ENCODE measurements around the gene LILRA6.
"Not testable (repeated sequence)": the region's sequence is repeated elsewhere in the genome, so short reads cannot be mapped to it uniquely, and the experiment has no call there.

The LILRA6 gene

DNA sequence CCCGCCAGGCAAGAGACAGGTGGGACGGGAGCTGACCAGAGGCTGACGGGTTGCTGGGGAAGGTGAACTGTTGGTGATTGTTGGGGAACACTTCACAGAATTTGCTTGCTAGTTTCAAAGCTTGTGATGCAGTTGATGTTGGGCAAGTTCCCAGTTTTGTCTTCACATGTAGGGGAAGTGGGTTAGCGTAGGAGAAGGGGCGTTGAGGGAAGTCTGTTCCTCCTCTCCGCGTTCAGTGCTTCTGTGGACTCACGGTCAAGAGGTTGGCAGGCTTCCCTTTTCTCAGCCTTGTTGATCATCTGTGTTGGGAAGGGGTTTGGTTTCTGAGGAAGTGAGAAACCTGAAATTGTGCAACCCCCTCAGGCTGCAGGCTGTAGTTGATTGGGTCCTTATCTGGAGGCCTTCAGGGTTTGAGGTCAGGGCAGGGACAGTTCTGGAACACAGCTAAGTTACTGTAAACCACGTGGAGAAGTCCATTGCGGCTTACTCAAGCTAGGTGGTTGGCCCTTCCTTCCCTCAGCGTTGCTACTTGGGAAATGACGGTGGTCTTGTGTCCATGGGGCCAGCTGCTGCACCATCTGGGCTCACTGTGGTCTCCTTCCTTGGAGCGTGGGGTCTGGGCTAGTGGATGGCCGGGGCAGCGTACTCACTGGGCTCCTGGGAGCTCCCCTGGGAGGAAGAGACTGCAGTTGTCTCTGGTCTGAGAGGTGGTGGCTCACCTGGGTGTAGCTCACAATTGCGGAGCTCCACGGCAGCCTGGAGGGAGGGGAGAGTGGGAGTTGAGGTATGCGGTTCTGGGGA, 34.4 kb downstream of the LILRA6 start:
- peak; percentile 66 for DNase-seq (ENCODE audit: low spot score)

DNA sequence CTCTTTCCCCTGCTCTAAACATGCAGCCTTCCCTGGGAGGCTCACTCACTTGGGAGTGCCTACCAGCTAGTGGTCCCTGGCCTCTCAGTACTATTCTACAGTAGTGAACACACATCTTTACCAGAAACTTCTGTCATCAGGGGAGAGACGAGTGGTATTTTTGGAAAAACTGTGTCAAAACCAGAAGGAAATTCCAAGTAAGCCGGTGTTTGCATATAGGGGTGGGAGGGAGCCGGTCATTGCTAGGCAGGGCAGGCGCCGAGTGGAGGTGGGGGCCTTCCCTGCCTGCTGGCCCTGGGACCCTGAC, 35.0 kb downstream of the LILRA6 start:
- peak; percentile 40 for DNase-seq (ENCODE audit: low spot score)

DNA sequence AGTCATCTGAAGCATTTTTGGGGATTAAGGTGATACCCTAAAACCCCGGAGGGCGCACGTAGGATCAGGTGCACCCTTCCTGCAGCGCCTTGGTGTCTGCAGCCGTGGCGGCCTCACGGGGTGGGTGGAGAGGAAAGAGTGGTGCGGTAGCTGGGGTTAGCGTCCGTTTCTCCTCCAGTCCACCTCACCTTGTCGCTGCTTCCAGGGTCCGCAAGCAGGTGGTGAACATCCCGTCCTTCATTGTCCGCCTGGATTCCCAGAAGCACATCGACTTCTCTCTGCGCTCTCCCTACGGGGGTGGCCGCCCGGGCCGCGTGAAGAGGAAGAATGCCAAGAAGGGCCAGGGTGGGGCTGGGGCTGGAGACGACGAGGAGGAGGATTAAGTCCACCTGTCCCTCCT, 35.4 kb downstream of the LILRA6 start:
- not testable (repeated sequence) for DNase-seq (ENCODE audit: low spot score)

- DNase-seq (ENCODE audit: low spot score): peak; percentile 21
These were observed 35.8 kb downstream of the LILRA6 start for GRCh38 chr19:54206831-54207177.

GRCh38 chr19:54206030-54206830, 36.4 kb downstream of the LILRA6 start:
- no peak for DNase-seq (ENCODE audit: low spot score)

GRCh38 chr19:54204767-54205468, 37.7 kb downstream of the LILRA6 start:
- DNase-seq (ENCODE audit: low spot score): no peak

DNA sequence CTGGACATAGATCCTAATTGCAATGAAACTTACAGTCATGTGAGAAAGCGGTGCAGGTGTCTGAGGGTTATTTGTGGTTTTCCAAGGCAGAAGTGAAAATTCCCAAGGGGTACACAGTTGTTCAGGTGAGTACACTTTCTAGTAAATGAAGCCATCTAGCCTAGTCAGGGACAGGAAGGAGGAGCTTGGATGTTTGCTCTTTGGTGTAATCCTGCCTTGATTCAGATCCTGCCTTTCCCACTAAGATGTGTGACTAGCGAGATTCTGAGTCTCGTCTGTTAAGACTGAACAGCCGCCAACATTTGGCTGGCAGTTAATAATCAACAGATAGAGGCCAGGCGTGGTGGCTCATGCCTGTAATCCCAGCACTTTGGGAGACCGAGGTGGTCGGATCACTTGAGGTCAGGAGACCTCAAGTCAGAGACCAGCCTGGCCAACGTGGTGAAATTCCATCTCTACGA, 39.4 kb downstream of the LILRA6 start:
- DNase-seq (ENCODE audit: low spot score): no peak

DNA sequence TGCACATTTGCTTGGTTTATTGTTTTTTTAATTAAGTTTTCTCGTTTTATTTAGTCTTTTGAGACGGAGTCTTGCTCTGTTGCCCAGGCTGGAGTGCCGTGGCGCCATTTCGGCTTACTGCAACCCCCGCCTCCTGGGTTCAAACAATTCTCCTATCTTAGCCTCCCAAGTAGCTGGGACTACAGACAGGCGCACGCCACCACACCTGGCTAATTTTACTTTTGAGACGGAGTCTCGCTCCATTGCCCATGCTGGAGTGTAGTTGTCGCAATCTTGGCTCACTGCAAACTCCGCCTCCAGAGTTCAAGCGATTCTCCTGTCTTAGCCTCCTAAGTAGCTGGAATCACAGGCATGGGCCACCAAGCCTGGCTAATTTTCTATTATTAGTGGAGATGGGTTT, 40.6 kb downstream of the LILRA6 start:
- no peak for DNase-seq (ENCODE audit: low spot score)

DNA sequence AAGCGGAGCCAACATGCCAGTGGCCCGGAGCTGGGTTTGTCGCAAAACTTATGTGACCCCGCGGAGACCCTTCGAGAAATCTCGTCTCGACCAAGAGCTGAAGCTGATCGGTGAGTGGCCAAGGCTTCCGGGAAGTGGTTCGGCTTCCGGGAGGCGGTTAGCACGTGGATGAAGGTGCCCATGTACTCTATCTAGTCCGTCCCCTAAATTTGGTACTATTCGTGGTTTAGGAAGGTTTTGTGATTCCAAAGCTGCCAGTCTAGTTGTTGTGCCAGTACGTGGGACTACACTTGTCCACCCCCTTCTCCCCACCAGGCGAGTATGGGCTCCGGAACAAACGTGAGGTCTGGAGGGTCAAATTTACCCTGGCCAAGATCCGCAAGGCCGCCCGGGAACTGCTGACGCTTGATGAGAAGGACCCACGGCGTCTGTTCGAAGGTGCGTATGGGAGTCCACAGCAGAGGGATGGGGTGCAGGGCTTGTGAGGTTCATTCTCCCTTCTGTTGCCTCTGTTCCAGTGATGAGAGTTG, 41.4 kb downstream of the LILRA6 start:
- no peak for DNase-seq (ENCODE audit: low spot score)

DNA sequence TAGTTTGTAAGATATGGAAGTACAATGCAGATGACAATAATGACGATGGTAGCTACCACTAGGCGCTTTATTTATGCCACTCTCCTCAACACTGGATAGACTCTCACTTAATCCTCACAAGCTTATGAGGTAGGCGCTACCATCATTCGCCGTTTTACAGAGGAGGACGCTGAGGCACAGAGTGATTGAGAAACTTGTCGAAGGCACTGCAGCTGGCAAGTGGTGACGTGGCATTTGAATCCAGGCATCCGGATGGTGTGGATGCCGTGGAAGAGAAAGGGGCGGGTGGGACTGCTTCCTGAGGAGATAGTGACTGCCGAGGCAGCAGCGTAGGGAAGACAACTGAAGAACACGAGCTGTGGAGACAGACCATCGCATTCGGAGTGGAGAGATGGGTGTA, 43.2 kb downstream of the LILRA6 start:
- no peak for DNase-seq (ENCODE audit: low spot score)

DNA sequence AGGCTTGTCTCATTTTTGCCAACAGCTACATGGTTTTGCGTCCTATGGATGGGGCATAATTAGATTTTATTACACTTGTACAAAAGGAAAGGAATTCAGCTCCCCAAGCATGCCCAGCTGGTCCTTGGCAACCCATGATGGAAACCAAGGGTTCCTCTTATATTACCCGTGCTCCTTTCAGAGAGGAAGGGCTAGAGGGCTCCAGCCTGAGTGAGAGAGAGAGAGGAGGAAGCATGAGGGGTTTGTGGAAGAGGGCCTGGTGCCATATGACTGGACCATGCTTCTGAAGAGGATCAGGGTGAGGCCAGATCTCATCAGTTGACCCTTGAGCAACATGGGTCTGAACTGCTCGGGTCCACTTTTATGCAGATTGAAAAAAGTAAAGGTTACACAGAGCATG, 45.5 kb downstream of the LILRA6 start:
- DNase-seq (ENCODE audit: low spot score): no peak

- no peak for DNase-seq (ENCODE audit: low spot score)
These were observed 46.1 kb downstream of the LILRA6 start for GRCh38 chr19:54196536-54196935.

DNA sequence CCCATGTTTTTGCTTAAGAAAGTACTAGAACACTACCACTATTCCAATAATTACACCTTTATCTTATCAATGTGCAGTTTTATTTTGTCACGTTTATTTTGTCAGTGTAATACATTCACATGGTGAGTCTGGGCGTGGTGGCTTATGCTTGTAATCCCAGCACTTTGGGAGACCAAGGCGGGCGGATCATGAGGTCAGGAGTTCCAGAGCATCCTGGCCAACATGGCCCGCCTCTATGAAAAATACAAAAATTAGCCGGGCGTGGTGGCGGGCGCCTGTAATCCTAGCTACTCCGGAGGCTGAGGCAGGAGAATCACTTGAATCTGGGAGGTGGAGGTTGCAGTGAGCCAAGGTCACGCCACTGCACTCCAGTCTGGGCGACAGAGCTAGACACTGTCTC, 48.1 kb downstream of the LILRA6 start:
- DNase-seq (ENCODE audit: low spot score): not testable (repeated sequence)

DNA sequence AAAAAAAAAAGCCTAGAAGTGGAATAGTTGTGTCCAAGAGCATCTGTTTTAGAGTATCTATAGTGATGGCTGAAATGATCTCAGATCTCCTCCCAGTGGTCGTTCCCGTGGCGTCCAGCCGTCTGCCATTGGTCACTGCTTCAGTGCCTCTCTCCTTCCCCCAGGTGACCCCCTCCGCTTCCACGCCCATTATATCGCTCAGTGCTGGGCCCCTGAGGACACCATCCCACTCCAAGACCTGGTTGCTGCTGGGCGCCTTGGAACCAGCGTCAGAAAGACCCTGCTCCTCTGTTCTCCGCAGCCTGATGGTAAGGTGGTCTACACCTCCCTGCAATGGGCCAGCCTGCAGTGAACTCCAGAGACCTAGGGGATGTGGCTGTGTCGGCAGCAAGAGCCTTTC, 49.6 kb downstream of the LILRA6 start:
- DNase-seq (ENCODE audit: low spot score): no peak

GRCh38 chr19:54191811-54192453, 50.7 kb downstream of the LILRA6 start:
- no peak for DNase-seq (ENCODE audit: low spot score)

- peak; percentile 28 for DNase-seq (ENCODE audit: low spot score)
These were observed 51.4 kb downstream of the LILRA6 start, which contains the start of gene TSEN34 for GRCh38 chr19:54191011-54191810. Gene TSEN34, plus strand, starts transcription at chr19:54191308. Its CDS starts 57 bp downstream, at chr19:54191365.

DNA sequence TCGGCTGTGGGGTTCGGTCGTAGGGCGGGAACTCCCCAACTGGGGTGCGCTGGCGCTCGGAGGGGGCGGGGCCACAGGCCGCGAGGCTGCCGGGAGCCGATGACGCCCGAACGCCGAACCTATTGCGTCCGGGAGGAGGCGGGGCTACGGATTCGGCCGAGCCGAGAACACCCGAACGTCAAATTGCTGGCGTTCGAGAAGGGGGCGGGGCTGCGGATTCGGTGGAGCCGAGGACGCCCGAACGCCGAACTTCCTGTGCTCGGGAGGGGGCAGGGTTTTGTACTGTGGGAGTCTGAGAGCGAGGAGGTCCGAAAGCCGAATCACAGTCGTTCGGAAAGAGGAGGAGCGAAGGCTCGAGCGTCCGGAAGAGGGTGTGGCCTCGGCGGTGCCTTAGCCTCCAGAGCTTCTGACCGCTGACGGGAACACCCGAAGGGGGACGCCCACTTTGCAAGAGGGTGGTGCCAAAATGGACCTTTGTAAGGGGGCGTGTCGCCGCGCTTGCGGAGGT, 52.0 kb downstream of the LILRA6 start:
- DNase-seq (ENCODE audit: low spot score): peak; percentile 100

DNA sequence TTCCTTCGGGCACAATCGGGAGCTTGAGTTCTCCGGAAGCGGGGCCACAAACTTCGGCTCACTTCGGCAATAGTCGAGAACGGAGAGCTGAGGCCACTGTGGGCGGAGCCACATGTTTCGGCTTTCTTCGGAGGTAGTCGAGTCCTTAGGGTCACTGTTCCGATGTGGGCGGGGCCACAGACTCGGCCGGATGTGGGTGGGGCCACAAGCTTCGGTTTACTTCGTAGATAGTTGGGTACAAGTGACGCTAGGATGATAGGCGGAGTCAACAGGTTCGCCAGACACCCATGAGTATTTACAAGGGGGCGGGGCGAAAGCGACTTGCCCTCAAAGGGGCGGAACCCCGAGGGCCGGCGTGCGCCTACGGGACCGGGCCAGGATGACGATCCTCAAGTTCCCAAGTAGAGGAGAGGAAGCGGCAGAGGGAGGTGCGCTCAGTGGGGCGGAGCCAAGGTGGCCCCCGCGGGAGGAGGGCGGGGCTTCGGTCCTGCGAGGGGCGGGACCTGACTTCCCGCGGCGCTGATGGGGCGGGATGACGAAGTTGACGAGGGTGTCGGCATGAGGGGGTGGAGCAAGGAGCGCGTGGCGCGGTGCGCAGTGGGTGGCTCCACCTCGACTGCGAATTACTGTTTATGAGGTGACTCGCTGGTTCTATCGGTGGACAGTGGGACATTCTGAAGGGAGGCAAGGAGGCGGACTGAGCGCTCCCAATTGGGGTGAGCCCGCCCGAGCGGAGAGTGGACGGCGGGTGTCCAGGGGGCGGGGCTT, 52.7 kb downstream of the LILRA6 start:
- DNase-seq (ENCODE audit: low spot score): peak; percentile 100

DNA sequence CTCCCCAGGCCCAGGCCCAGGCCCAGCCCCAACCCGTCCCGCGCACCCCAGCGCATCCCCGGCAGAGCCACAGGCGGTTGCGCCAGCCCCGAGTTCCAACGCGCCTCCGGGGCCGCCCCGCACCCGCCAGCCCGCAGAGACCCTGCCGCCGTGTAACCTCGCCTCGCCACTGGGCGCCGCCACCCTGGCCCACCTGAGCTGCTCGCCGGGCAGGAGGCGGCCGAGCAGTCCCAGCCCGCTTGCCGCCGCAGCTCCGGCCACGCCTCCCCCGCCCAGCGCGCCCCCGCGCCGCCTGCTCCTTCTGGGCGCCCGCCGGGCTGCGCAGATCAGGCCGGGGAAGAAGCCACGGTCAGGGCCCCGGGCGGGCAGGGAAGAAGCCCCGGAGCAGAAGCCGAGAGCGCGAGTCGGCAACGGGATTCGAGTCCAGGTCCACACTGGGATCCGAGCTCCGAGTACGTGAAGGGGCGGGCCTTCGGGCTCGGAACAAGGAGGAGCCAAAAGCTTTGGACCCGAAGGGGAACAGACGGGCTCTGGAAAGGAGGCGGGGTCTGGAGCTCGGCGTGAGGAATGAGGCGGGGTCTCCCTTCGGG, 53.4 kb downstream of the LILRA6 start, which contains the start of gene MBOAT7:
TSS of gene MBOAT7 (minus strand) at position 436 of the 590 bp plus-strand sequence. CDS start 1,072 bp downstream, outside the sequence.
- no peak for DNase-seq (ENCODE audit: low spot score)
